Measurements from ENCODE around the gene DLGAP4. TPM values are rescaled to one million over a fixed set of nuclear protein-coding genes. Genes with fewer than 3 reads are reported as not detected.

DLGAP4 gene
- total and polyA plus RNA-seq, 2 of the 13 experiments (the other 11 are each of a cell fraction or from before 2014, with no cell fraction given): 15.2 to 26.7 TPM

GRCh38 chr20:36399147-36399968 is 93.2 kb downstream of the DLGAP4 start (continued):
- TF ChIP-seq ZNF318 (CRISPR knock-in tag; IDR thresholded peaks at IDR 0.05) (no peak), ZNF749 (CRISPR knock-in tag; IDR thresholded peaks at IDR 0.05; ENCODE audit: borderline replicate concordance) (no peak), SP2 (CRISPR knock-in tag; IDR thresholded peaks at IDR 0.05) (no peak), ZUFSP (CRISPR knock-in tag; IDR thresholded peaks at IDR 0.05; ENCODE audit: borderline replicate concordance) (no peak), ZNF746 (CRISPR knock-in tag; IDR thresholded peaks at IDR 0.05) (no peak), KIAA2018 (CRISPR knock-in tag; IDR thresholded peaks at IDR 0.05; ENCODE audit: borderline replicate concordance) (no peak)
- TF ChIP-seq, protein P1, sequence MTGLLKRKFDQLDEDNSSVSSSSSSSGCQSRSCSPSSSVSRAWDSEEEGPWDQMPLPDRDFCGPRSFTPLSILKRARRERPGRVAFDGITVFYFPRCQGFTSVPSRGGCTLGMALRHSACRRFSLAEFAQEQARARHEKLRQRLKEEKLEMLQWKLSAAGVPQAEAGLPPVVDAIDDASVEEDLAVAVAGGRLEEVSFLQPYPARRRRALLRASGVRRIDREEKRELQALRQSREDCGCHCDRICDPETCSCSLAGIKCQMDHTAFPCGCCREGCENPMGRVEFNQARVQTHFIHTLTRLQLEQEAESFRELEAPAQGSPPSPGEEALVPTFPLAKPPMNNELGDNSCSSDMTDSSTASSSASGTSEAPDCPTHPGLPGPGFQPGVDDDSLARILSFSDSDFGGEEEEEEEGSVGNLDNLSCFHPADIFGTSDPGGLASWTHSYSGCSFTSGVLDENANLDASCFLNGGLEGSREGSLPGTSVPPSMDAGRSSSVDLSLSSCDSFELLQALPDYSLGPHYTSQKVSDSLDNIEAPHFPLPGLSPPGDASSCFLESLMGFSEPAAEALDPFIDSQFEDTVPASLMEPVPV (CRISPR knock-in tag; IDR thresholded peaks at IDR 0.05): no peak

All from HepG2 (cell line).